ENCODE results near the gene DMRTB1.

Gene DMRTB1

DNA sequence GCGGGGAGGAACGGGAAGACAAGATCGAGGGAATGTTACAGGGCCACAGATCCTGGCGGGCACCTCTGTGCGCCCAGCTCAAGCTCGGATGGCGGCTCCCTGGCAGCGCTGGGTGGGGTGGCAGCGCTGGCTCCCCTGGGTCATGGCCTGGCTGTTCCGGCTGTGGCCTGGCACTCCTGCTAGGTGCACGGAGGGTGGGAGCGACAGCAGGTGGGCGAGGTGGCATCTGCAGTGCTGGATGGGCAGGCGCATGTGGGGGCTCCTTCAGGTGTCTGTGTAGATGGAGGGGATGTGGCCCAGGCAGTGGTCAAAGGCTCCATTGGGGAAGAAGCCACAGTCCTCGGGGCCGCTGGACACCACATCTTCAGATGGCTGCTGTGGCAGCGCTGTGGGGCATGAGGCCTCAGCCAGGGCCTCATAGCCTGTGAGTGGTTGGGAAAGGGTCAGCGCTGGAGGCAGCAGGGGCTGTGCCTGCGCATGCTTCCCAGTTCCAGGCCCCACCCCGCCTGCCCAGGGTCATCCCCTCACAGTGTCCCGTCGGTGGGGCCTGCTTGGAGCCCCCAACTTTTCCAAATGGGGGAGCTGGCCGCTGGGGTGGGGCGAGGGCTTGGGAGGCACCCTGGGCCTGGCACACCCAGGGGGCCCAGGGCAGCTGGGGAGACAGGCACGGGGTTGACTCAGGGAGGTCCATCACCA is 47.3 kb downstream of the DMRTB1 start:
- 95% methylated on average over 22 of the region's 25 CpGs for WGBS
- no peaks in the 10 kb centered on the region for H3K9me3 ChIP-seq (ENCODE audit: control insufficient read depth, low read length)
- H3K4me3 ChIP-seq (ENCODE audit: insufficient read depth in 1 of 2, low read depth in 1 of 2, low read length in 2 of 2): no peak overlapping the region
- H3K79me1 ChIP-seq (replicated peaks; ENCODE audit: low read length, poor library complexity, severe bottlenecking): no peaks in the 10 kb centered on the region
- no peak overlapping the region for H3K27ac ChIP-seq (ENCODE audit: low read length, poor library complexity, severe bottlenecking)
- peaks cover 0 to 32% of the 10 kb centered on the region in 2 experiments for H3K36me3 ChIP-seq (ENCODE audit: control insufficient read depth in 1 of 2, insufficient read depth in 2 of 2, low read depth in 1 of 2, low read length in 2 of 2)
- no peak overlapping the region for H2AK5ac ChIP-seq (ENCODE audit: low read length, severe bottlenecking)
- H2BK15ac ChIP-seq (ENCODE audit: low read depth, poor library complexity, severe bottlenecking): no peak overlapping the region
- no peak overlapping the region for H3K4me2 ChIP-seq (ENCODE audit: low read length, poor library complexity, severe bottlenecking)
- no peak for DNase-seq
- H3K9ac ChIP-seq (ENCODE audit: low read length): no peak overlapping the region
- no peak overlapping the region for H3K14ac ChIP-seq (ENCODE audit: low read length in 2 of 2)
- peaks cover 2 to 32% of the 10 kb centered on the region in 2 experiments for H3K27me3 ChIP-seq (ENCODE audit: control insufficient read depth in 1 of 2, insufficient read depth in 1 of 2, low read length in 2 of 2)
- no peak overlapping the region for H2BK120ac ChIP-seq (ENCODE audit: low read depth, low read length)
- H3K18ac ChIP-seq (ENCODE audit: low read depth in 1 of 2, low read length in 2 of 2): no peak overlapping the region
- peaks cover 21% of the 10 kb centered on the region for H3K4me1 ChIP-seq (ENCODE audit: control insufficient read depth, insufficient read depth, low read depth, low read length)
- no peak overlapping the region for H3K23ac ChIP-seq (ENCODE audit: low read length in 2 of 2)
- H2BK12ac ChIP-seq (ENCODE audit: low read length in 2 of 2): no peak overlapping the region
- no peak overlapping the region for H3K4ac ChIP-seq (ENCODE audit: low read depth in 1 of 2, low read length in 2 of 2)
- no peak overlapping the region for H2BK5ac ChIP-seq (ENCODE audit: low read depth, low read length, poor library complexity, severe bottlenecking)
- H2AFZ ChIP-seq (ENCODE audit: low read depth, low read length): no peak overlapping the region
- no peak overlapping the region for H4K8ac ChIP-seq (ENCODE audit: low read length)
- H4K91ac ChIP-seq (ENCODE audit: low read length): no peak overlapping the region

DNA sequence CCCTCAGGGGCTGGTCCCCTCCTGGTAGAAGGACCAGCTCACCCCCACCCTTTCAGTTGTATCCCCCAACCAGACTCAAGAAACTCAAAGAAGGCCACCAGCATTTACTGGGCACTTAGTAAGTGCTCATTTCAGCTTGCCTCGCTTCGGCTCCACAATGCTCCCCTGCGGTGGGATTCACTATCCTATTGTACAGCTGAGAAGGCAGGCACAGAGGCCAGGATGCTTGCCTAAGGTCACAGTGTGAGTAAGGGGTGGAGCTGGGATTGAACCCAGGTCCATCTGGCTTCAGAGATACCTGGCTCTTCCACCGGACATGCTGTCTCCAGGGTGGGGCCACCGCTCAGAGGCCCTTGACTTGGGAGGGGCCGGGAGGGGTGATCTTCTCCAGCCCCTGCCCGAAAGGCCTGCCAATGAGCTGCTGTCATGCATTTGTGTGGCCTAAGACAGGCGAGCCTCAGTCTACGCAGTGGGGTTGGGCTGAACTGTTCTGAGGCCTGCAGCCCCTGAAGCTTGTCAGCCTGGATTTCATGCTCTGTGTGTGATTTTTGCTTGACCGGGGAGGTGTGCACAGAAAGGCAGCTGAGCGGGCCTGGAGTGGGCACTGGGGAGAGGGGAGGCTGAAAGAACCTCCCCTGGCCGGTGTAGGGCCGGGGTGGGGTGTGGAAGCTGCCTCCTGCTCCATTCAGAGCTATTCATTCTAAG is 48.1 kb downstream of the DMRTB1 start:
- no peak overlapping the region for H2AFZ ChIP-seq (ENCODE audit: low read depth, low read length)
- no peak overlapping the region for H4K91ac ChIP-seq (ENCODE audit: low read length)
- no peak overlapping the region for H3K4me2 ChIP-seq (ENCODE audit: low read length, poor library complexity, severe bottlenecking)
- H3K4me1 ChIP-seq (ENCODE audit: control insufficient read depth, insufficient read depth, low read depth, low read length): peaks cover 24% of the 10 kb centered on the region
- H2BK12ac ChIP-seq (ENCODE audit: low read length in 2 of 2): no peak overlapping the region
- H3K9ac ChIP-seq (ENCODE audit: low read length): no peak overlapping the region
- H3K36me3 ChIP-seq (ENCODE audit: control insufficient read depth in 1 of 2, insufficient read depth in 2 of 2, low read depth in 1 of 2, low read length in 2 of 2): peaks cover 0 to 32% of the 10 kb centered on the region in 2 experiments
- H3K27ac ChIP-seq (ENCODE audit: low read length, poor library complexity, severe bottlenecking): no peak overlapping the region
- no peak overlapping the region for H3K4ac ChIP-seq (ENCODE audit: low read depth in 1 of 2, low read length in 2 of 2)
- H3K27me3 ChIP-seq (ENCODE audit: control insufficient read depth in 1 of 2, insufficient read depth in 1 of 2, low read length in 2 of 2): peaks cover 0 to 30% of the 10 kb centered on the region in 2 experiments
- H2AK5ac ChIP-seq (ENCODE audit: low read length, severe bottlenecking): no peak overlapping the region
- 90% methylated on average over 13 of the region's 13 CpGs for WGBS
- no peak for DNase-seq
- H3K4me3 ChIP-seq (ENCODE audit: insufficient read depth in 1 of 2, low read depth in 1 of 2, low read length in 2 of 2): no peak overlapping the region
- H2BK120ac ChIP-seq (ENCODE audit: low read depth, low read length): no peak overlapping the region
- H3K9me3 ChIP-seq (ENCODE audit: control insufficient read depth, low read length): no peaks in the 10 kb centered on the region
- H3K23ac ChIP-seq (ENCODE audit: low read length in 2 of 2): no peak overlapping the region
- no peak overlapping the region for H3K14ac ChIP-seq (ENCODE audit: low read length in 2 of 2)
- H3K18ac ChIP-seq (ENCODE audit: low read depth in 1 of 2, low read length in 2 of 2): no peak overlapping the region
- no peak overlapping the region for H4K8ac ChIP-seq (ENCODE audit: low read length)
- no peak overlapping the region for H2BK5ac ChIP-seq (ENCODE audit: low read depth, low read length, poor library complexity, severe bottlenecking)
- H3K79me1 ChIP-seq (replicated peaks; ENCODE audit: low read length, poor library complexity, severe bottlenecking): no peaks in the 10 kb centered on the region
- H2BK15ac ChIP-seq (ENCODE audit: low read depth, poor library complexity, severe bottlenecking): no peak overlapping the region

DNA sequence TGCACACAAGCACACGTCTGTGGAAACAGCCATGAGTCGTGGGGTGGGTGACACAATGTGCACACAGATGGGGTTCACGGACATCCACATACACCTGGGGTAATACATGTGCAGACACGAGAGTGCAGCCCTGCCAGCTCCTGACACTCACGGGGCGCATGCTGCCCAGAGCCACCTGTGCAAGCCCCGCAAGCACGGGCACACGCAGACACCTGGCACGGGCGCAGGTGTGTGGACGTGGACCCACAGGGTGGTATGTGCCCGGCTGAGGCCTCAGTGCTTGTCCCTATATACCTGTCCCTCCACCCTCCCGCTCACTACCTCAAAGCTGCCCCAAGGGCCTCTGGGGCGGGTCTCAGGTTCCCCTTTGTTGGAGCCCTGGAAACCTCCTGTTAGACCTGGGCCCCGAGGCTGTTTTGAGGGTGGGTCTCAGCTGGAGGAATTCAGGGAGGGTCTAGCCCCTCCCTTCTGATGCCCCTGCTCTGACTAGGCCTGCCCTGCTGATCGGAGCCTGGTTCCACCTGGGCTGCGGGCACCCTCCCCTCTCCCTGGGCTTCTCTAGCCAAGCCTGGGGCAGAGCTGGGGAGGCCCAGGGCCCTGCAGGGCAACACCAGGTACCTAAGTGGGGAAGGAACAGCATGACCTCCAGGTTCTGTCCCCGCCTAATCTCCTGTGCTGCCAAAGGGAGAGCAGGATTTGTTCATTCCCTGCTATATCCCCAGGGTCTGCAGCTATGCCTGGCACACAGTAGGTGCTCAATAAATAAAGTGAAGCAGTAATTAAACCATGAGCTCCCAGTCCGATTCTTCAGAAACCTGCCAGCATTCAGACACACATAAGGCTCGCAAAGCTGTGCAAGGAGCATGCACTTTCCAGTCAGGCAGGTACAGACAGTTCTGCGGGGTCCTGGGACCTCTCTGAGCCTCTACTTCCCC is 49.1 kb downstream of the DMRTB1 start:
- Histone ChIP-seq H3K18ac (ENCODE audit: low read depth in 1 of 2, low read length in 2 of 2) (no peak overlapping the region), H3K4me1 (ENCODE audit: control insufficient read depth, insufficient read depth, low read depth, low read length) (peaks cover 34% of the 10 kb centered on the region), H2BK120ac (ENCODE audit: low read depth, low read length) (no peak overlapping the region), H3K36me3 (ENCODE audit: control insufficient read depth in 1 of 2, insufficient read depth in 2 of 2, low read depth in 1 of 2, low read length in 2 of 2) (peaks cover 0 to 32% of the 10 kb centered on the region in 2 experiments), H3K27me3 (ENCODE audit: control insufficient read depth in 1 of 2, insufficient read depth in 1 of 2, low read length in 2 of 2) (peaks cover 0 to 25% of the 10 kb centered on the region in 2 experiments), H3K27ac (ENCODE audit: low read length, poor library complexity, severe bottlenecking) (no peak overlapping the region), H2BK12ac (ENCODE audit: low read length in 2 of 2) (no peak overlapping the region), H3K4ac (ENCODE audit: low read depth in 1 of 2, low read length in 2 of 2) (no peak overlapping the region), H2BK5ac (ENCODE audit: low read depth, low read length, poor library complexity, severe bottlenecking) (no peak overlapping the region), H3K4me3 (ENCODE audit: insufficient read depth in 1 of 2, low read depth in 1 of 2, low read length in 2 of 2) (no peak overlapping the region), H4K91ac (ENCODE audit: low read length) (no peak overlapping the region), H3K9ac (ENCODE audit: low read length) (no peak overlapping the region), H3K4me2 (ENCODE audit: low read length, poor library complexity, severe bottlenecking) (no peak overlapping the region), H3K23ac (ENCODE audit: low read length in 2 of 2) (no peak overlapping the region), H2AFZ (ENCODE audit: low read depth, low read length) (no peak overlapping the region), H2AK5ac (ENCODE audit: low read length, severe bottlenecking) (no peak overlapping the region), H3K9me3 (ENCODE audit: control insufficient read depth, low read length) (no peaks in the 10 kb centered on the region), H4K8ac (ENCODE audit: low read length) (no peak overlapping the region), H3K79me1 (replicated peaks; ENCODE audit: low read length, poor library complexity, severe bottlenecking) (no peaks in the 10 kb centered on the region), H2BK15ac (ENCODE audit: low read depth, poor library complexity, severe bottlenecking) (no peak overlapping the region), H3K14ac (ENCODE audit: low read length in 2 of 2) (no peak overlapping the region)
- DNase-seq: no peak
- WGBS: 92% methylated on average over 21 of the region's 22 CpGs
